ENCODE data around the gene PYROXD2.

GRCh38 chr10:98461500-98461842 is 46.5 kb upstream of the PYROXD2 start:
- no peak for TF ChIP-seq EZH2phosphoT487 (IDR thresholded peaks at IDR 0.05; ENCODE audit: insufficient read depth, low read depth)
- TF ChIP-seq EZH2 (IDR thresholded peaks at IDR 0.05; ENCODE audit: insufficient read depth, poor library complexity, severe bottlenecking): no peak
